M059J (cell line): ENCODE data around the gene GLCE. TPM values are rescaled to one million over a fixed set of nuclear protein-coding genes. Genes with fewer than 3 reads are reported as not detected.
"Not testable (repeated sequence)": the region's sequence is repeated elsewhere in the genome, so short reads cannot be mapped to it uniquely, and the experiment has no call there.

Experiments
- DNase-seq: peaks from one replicate; pipeline ENCODE4 v3.0.0-alpha.2; 2012; ENCODE audit warnings: low read depth
- total RNA-seq: library from RNA; depleted of rRNA; stranded (reverse); fragments of >200 nt; shearing (Covaris generic); gene quantifications from 2 replicates; pipeline ENCODE4 v1.2.3, GENCODE V29; 2014

The GLCE gene
- total RNA-seq, 1 experiment from 2014 or later: 15.5 TPM

GRCh38 chr15:69159805-69160140 lies 662 bp upstream of the GLCE start:
- no peak for DNase-seq

DNA sequence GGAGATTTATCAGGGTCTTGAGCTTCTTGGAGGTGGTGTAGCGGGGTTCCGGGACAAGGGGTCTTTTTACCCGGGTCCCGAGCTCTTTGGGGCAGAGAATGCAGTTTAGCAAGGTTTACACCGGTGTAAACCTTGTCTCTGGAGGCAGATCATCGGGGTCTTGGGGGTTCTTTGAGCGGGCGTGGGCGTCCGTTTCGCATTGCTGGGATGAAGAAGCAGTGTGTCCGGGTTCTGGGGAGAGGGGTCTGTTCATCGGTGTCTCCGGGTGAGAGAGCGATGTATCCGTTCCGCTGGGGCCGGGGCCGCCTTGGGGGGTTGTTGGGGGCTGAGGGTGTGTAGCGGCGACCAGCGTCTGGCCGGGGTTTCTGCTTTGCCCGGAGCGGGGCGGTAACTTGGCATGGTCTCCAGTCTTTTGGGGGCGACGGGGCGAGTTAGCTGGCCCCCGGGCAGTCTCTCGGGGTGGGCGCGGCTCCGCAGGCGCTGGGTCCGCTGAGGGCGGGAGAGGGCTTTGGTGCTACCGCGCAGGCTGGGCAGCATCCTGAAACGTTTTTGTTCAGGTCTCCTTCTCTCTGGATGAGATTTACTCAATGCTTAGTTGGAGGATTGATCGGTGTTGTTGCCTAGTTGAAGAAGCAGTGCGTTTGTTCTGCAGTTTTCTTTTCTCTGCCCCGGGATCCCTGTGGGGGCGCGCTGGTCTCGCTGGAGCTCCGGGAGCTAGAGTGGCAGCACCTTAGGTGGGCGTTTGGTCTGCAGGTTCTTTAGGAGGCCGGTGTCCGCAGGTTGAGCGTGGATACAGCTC lies 843 bp downstream of the GLCE start:
- peak; percentile 40 for DNase-seq

DNA sequence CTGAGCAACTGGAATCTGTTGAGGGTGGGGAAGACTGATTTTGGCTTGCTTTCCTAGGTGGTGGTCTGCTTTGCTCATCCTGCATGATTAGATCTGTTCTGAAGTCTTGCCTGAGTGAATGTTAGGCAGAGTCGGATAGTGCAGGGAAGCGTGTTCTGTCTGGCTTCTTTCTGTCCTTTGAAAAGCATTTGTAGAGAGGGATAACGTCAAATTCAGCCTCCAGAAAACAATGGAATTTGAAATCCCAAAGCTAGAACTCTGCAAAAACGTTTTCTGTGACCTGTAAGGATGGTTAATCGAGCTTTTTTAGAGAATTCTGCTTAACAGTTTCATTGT lies 1.4 kb downstream of the GLCE start:
- no peak for DNase-seq

DNA sequence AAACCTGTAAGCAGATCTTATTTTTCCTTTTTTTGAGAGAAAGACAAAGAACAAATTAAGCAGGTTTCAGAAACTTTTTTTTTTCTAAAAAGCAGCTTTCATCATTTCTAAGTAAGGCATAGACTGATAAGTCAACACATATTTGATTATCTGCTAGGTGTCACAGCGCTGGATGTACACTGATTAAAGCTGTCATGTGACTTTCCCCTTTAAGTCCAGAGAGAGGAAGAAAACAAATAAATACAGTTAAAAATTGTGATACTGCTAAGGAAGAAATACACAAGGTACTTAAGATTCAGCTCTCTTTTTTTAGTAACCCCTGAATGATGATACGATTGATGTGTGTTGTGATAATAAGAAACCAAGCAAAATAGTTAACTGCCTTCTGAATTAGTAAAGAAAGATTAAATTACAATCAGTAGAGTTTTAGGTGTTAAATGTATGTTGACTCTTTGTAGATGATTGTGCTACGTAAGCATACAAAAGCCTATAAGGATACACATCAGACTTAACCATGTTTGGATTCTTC lies 2.8 kb downstream of the GLCE start:
- DNase-seq: no peak

DNA sequence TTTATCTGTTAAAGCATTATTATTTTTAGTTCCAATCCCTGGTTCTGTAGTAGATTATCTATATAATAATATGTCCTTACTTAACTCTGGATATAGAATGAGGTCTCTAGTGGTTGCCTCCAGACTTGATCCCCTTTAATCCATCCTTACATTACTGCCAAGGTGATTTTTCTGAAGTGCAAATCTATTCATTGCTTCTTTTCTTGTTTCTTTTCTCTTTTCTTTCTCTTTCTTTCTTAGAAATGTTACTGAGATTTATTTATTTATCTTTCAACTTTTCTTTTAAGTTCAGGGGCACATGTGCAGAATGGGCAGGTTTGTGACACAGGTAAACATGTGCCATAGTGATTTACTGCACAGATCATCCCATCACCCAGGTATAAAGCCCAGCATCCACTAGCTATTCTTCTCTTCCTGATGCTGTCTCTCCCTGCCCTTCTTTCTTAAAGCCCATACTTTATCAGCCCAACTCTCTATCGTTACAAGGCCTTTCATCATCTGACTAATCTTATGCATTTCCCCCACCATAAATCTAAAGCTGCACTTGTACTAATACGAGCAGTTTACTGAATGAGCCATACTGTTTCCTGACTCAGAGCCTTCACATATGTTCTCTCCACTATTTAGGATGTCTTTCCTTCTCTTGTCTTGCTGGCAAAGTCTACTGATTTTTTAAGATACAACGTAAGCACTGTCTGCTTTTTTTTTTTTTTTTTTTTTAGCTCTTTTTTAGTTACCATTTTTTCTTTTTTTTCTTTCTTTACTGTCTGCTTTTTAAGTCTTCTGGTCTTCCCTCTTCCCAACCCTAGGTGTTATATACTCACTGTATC lies 4.6 kb downstream of the GLCE start:
- DNase-seq: no peak

DNA sequence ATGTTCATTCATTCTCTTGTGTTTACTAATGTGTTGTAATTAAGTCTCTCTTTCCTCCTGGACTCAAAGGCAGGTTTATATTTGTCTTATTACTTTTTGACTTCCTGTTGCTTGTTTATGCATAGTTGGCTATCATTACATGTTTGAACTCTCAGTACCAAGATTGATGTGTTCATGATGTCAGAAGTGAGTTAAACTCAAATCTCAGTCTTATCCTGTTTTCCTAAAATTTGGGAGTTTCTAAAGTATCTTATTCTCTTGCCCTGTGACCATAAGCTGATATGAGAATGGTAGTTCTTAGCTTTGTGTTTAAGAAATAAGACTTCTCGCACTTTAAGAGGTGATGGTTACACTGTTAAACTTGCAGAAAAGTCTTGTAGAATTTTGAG lies 5.2 kb downstream of the GLCE start:
- DNase-seq: no peak

GRCh38 chr15:69167218-69167846 lies 6.9 kb downstream of the GLCE start:
- no peak for DNase-seq

DNA sequence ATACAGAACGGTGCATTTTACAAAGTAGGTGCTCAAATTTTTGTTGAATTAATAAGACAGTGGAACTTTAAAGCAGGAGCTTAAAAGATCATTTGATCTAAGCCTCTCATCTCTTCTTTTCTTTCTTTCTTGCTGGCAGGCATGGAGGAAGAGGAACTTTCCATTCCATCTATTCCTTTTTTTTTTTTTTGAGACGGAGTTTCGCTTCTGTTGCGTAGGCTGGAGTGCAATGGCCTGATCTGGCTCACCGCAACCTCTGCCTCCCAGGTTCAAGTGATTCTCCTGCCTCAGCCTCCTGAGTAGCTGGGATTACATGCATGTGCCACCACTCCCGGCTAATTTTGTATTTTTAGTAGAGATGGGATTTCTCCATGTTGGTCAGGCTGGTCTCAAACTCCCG lies 7.9 kb downstream of the GLCE start:
- not testable (repeated sequence) for DNase-seq

GRCh38 chr15:69169540-69169939 lies 9.1 kb downstream of the GLCE start:
- not testable (repeated sequence) for DNase-seq

- DNase-seq: no peak
Observed at GRCh38 chr15:69170597-69170996, 10.2 kb downstream of the GLCE start.

DNA sequence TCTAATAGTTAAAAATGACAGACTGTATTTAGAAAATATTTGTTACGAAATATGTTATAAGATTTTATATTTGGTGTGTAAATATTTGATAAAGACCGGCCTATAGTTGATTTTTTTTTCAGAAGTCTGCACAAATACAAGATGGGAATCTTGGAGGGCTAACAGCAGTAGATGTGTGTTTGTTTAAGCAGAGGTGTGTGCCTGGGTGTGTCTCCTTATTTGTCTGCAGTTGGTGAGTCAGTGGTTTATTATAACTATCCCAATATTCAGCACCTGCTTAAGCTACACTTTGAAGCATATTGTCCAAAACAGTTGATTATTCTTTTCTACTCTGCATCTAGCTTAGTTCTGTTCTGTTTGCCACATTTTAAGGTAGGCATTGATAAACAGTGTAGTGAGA lies 12.4 kb downstream of the GLCE start:
- DNase-seq: no peak

DNA sequence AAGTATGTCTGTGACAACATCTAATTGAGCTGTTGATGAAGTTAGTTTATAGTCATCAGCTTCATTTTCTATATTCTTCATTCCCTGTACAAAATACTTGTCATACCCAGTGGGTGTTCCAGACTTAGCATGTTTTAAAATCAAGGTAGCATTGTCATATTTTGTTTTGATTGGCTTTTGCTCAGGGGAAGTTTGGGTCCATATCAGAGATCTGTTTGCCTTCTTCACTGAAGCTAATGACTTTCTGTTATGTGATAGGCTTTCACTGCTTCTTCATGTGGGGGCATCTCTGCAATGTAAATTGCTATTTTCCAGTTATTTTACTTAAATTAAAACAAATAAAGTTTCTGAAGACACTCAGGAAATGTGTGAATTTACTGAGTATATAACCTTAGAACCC lies 15.1 kb downstream of the GLCE start:
- no peak for DNase-seq

DNA sequence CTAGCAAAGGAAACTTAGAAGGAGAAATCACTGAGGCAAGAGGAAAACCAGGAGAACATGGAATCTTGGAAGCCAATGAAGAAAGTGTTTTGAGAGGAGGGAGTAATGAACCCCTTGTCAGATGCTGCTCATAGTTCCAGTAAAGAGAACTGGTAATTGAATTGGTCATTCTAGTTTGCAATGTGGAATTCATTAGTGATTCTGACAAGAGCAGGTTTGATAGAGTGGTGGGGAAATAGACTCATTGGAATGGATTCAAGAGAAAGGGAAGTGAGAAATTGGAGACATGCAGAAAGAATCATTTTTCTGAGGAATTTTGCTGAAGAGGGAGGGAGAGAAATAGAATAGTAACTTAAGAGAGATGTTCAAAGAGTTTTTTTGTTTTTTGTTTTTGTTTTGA lies 21.0 kb downstream of the GLCE start:
- no peak for DNase-seq

GRCh38 chr15:69185216-69185615 lies 24.8 kb downstream of the GLCE start:
- no peak for DNase-seq

- DNase-seq: no peak
Observed at GRCh38 chr15:69185706-69186105, 25.3 kb downstream of the GLCE start.

DNA sequence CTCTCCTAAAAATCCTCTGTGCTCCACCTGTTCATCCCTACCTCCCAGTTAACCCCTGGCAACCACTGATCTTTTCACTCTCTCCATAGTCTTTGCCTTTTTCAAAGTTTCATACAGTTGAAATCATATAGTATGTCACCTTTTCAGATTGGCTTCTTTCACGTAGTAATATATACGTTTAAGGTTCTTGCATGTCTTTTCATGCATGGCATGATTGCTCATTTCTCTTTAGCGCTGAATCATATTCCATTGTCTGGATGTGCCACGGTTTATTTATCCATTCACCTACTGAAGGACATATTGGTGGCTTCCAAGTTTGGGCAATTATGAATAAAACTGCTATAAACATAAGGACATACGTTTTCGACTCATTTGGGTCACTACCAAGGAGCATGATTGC lies 28.7 kb downstream of the GLCE start:
- DNase-seq: no peak

GRCh38 chr15:69190091-69190490 lies 29.7 kb downstream of the GLCE start:
- no peak for DNase-seq

- DNase-seq: no peak
Observed at GRCh38 chr15:69190504-69190903, 30.1 kb downstream of the GLCE start.

DNA sequence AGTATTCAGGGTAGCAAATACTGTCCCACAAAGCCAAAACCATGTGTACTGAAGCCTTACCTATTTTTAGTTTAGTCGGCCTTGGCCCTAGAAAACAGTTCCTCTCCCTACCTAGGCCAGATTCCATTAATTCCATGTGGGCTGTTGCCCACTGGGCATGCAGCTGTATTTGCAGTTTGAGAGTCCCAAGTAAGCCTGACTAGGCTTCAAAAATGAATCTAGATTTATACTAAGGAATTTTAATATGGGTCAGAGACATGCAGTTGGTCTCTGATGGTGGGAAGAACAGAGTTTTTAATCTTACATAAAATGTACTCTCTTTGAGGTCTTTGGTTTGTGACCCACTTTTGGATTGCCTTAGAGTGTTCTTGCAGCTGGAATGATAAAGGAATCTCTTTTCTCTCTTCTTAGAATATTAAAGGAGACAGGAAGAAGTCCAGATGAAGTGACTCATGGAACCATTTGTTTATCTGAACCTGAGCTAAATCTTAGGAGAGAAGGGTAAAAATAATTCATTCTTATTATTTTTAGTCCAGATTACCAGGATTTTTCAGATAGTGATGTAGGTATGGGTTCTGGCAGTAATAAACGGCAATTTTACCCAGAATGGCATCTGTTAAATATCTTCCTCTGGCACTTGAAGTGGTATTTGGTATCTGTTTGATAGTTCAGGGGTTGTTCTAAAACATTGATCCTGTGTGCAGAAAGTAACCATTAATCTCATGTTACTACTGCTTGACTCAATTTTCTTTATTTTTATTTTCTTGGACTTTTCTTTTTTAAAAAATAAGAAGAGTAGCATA lies 33.8 kb downstream of the GLCE start:
- DNase-seq: peak; percentile 52

DNA sequence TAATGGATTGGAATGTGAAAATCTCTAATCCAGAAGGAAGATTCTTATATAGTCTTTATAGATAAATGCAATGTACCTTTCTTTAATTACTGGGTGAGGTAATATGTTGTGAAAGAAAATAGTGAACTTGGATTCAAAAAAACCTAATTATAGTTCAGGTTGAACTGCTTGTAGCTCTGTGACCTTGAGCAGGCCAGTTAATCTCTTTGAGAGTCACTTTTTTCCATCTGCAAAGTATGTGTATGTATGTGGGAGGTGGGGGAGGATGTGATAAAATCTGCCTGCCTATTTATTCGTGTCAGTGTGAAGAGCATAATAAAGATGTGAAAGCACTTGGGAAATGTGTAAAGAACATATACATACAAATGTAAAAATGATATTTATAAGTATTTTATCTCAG lies 34.4 kb downstream of the GLCE start:
- no peak for DNase-seq

DNA sequence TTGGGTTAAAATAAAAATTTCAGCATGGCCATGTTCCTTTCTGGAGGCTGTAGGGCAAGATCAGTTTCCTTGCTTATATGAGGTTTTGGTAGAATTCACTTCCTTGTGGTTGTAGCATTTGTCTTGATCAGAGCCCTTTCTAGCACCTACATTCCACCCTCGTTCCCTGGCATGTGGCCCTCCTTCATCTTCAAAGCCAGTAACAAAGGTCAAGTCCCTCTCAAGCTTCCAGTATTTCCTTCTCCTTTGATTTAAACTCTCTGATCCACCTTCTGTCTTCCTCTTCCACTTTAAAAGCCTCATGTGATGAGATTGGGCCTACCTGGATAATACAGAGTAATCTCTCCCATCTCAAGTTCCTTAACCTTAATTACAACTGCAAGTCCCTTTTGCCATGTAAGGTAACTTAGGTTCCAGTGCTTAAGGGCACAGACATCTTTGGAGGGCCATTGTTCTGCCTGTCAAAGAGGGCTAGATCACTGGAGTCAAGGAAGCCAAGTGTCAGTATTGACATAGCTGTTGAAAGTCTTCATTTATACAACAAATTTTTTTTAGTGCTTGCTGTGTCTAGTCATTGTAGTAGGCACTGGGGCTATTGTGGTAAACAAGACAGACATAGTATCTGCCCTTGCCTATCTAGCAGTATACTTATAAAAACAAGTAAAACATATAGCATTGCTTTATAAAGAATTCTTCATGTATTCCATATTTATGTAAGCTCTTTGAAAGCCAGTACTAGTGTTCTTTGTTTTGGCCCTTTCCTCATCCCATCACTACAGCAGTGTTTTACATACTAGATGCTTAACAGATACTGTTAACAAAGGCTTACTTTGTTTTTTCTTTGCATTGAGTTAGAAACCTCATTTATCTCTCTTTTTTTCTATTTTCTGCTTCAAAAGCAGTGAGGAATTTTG lies 40.7 kb downstream of the GLCE start:
- no peak for DNase-seq
